Panc1 (cell line): ENCODE results near the gene BAHCC1. TPM values are rescaled to one million over a fixed set of nuclear protein-coding genes. Genes with fewer than 3 reads are reported as not detected.
A peak's percentile ranks its signal among the peaks of the same experiment; 100 is the strongest.

ENCODE experiments used
- ATAC-seq: fragments of 200-7000 bp; cut with Tn5 transposase; 2 replicates; pipeline ENCODE4 v1.9.1; 2020; ENCODE audit warnings: mild to moderate bottlenecking, moderate library complexity
- BruUV-seq: library from RNA; stranded (reverse); fragments of 400-500 nt; replicated peaks from 2 replicates; lab custom pipeline; 2021; lab: Mats Ljungman, UMichigan
- CTCF ChIA-PET: fragments of 300-600 bp; sonication (Branson Sonifier 250); formaldehyde crosslinking; loops from one replicate; lab custom pipeline; 2022; ENCODE audit warnings: antibody characterized with exemption; lab: Charles Lee
- POLR2A ChIA-PET: fragments of 300-600 bp; sonication (Branson Sonifier 250); formaldehyde crosslinking; loops from one replicate; lab custom pipeline; 2022; ENCODE audit warnings: antibody characterized with exemption; lab: Charles Lee
- DNase-seq: peaks from one replicate; pipeline ENCODE4 v3.0.0-alpha.2; 2010; ENCODE audit warnings: low read depth, low spot score
- H3K27ac ChIP-seq: 2 replicates; pipeline ENCODE4 v1.5.1; 2011; ENCODE audit warnings: mild to moderate bottlenecking, low read length, inconsistent platforms
- H3K27me3 ChIP-seq: fragments of 200-500 bp; sonication (Bioruptor generic); 2 replicates; pipeline ENCODE4 v1.6.0; 2014; ENCODE audit warnings: low read length, inconsistent platforms; ENCODE audit not compliant: control insufficient read depth, insufficient read depth
- H3K36me3 ChIP-seq: fragments of 200-500 bp; sonication (Bioruptor generic); 2 replicates; pipeline ENCODE4 v1.5.1; 2014; ENCODE audit warnings: inconsistent platforms, mild to moderate bottlenecking, low read length, moderate library complexity; ENCODE audit not compliant: control insufficient read depth, insufficient read depth
- H3K4me1 ChIP-seq: 2 replicates; pipeline ENCODE4 v1.5.1; 2011; ENCODE audit warnings: inconsistent platforms, mild to moderate bottlenecking, low read length, moderate library complexity; ENCODE audit not compliant: control insufficient read depth, insufficient read depth
- H3K4me3 ChIP-seq, 2 experiments: 2 replicates each; pipeline ENCODE4 v1.5.1; 2011 to 2012; ENCODE audit warnings: low read depth in 2 of 2, low read length in 2 of 2, mild to moderate bottlenecking in 2 of 2, inconsistent platforms in 1 of 2, moderate library complexity in 1 of 2
- H3K9me3 ChIP-seq: fragments of 200-500 bp; sonication (Bioruptor generic); 2 replicates; pipeline ENCODE4 v1.5.1; 2014; ENCODE audit warnings: low read depth, mild to moderate bottlenecking, inconsistent platforms, low read length, moderate library complexity; ENCODE audit not compliant: control insufficient read depth, insufficient read depth
- POLR2AphosphoS5 ChIP-seq: IDR thresholded peaks from 2 replicates; pipeline ENCODE4 v1.6.1; 2012; ENCODE audit warnings: mild to moderate bottlenecking, low read depth, low read length, moderate library complexity
- SIN3A ChIP-seq: IDR thresholded peaks from 2 replicates; pipeline ENCODE4 v1.6.1; 2012; ENCODE audit warnings: low read depth, mild to moderate bottlenecking, low read length, moderate library complexity, borderline replicate concordance; ENCODE audit not compliant: insufficient read depth
- TCF7L2 ChIP-seq: IDR thresholded peaks from 2 replicates; pipeline ENCODE4 v1.6.1; 2011; ENCODE audit warnings: mild to moderate bottlenecking, low read depth, low read length, inconsistent platforms
- in situ Hi-C: cut with HindIII; loops from 2 replicates; pipeline ENCODE4 v1.10.0; 2016; ENCODE audit warnings: low sequenced_read_pairs, low pct_unique_long_range_greater_than_20kb
- intact Hi-C: fragments of 100-400 bp; cut with micrococcal nuclease; formaldehyde crosslinking; loops from one replicate; pipeline ENCODE4 v1.10.0; 2022; ENCODE audit not compliant: unreplicated experiment
- total RNA-seq: library from RNA; stranded (reverse); gene quantifications from one replicate; pipeline ENCODE4 v1.2.1, GENCODE V29; 2021; ENCODE audit not compliant: unreplicated experiment
- TF ChIP-seq, protein P1 (sequence below): fragments of 450-650 bp; IDR thresholded peaks from 2 replicates; pipeline ENCODE4 v1.5.1; 2017; ENCODE audit warnings: mild to moderate bottlenecking
- TF ChIP-seq, protein P2 (sequence below), 2 experiments: IDR thresholded peaks; 2 replicates each; pipeline ENCODE4 v1.6.1; 2011 to 2012; ENCODE audit warnings: low read depth in 2 of 2, control low read depth in 1 of 2, low read length in 1 of 2, mild to moderate bottlenecking in 1 of 2, moderate library complexity in 1 of 2; ENCODE audit not compliant: insufficient read depth in 1 of 2

BAHCC1 gene
- total RNA-seq, 1 experiment from 2014 or later: 77.4 TPM

DNA sequence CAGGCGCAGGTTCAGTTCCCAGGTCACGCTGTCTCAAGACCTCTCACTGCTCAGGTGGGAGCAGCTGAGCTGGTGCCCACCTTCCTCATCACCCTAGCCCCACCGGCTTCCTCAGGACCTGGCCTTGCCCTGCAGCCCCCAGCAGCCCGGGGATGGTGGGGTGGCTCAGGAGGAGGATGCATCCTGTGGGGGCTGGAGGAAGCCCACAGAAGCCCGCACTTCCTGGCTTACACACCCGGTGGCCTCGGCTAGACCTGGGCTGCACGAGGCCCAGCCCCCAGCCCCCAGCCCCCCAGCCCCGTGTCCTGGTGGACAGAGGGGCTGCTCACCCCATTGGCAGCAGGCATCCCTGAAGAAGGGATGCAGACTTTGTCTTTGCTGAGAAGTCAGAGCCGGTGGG lies 43.4 kb downstream of the BAHCC1 start:
- Histone ChIP-seq H3K4me1 (peaks cover 58% of the 10 kb centered on the region), H3K27ac (no peak overlapping the region), H3K36me3 (no peaks in the 10 kb centered on the region), H3K9me3 (no peaks in the 10 kb centered on the region), H3K4me3 (no peak overlapping the region), H3K27me3 (no peaks in the 10 kb centered on the region)
- intact Hi-C loops (no loop called here), in situ Hi-C loops (no loop called here)
- no peak for DNase-seq
- ChIA-PET CTCF (no interaction called here), POLR2A (no interaction called here)
- ATAC-seq: no peak
- no TSS peak for BruUV-seq
- no peak for TF ChIP-seq POLR2AphosphoS5
- TF ChIP-seq, protein P1, sequence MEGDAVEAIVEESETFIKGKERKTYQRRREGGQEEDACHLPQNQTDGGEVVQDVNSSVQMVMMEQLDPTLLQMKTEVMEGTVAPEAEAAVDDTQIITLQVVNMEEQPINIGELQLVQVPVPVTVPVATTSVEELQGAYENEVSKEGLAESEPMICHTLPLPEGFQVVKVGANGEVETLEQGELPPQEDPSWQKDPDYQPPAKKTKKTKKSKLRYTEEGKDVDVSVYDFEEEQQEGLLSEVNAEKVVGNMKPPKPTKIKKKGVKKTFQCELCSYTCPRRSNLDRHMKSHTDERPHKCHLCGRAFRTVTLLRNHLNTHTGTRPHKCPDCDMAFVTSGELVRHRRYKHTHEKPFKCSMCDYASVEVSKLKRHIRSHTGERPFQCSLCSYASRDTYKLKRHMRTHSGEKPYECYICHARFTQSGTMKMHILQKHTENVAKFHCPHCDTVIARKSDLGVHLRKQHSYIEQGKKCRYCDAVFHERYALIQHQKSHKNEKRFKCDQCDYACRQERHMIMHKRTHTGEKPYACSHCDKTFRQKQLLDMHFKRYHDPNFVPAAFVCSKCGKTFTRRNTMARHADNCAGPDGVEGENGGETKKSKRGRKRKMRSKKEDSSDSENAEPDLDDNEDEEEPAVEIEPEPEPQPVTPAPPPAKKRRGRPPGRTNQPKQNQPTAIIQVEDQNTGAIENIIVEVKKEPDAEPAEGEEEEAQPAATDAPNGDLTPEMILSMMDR: no peak
- no peak for TF ChIP-seq TCF7L2
- TF ChIP-seq SIN3A: no peak
- TF ChIP-seq, protein P2, sequence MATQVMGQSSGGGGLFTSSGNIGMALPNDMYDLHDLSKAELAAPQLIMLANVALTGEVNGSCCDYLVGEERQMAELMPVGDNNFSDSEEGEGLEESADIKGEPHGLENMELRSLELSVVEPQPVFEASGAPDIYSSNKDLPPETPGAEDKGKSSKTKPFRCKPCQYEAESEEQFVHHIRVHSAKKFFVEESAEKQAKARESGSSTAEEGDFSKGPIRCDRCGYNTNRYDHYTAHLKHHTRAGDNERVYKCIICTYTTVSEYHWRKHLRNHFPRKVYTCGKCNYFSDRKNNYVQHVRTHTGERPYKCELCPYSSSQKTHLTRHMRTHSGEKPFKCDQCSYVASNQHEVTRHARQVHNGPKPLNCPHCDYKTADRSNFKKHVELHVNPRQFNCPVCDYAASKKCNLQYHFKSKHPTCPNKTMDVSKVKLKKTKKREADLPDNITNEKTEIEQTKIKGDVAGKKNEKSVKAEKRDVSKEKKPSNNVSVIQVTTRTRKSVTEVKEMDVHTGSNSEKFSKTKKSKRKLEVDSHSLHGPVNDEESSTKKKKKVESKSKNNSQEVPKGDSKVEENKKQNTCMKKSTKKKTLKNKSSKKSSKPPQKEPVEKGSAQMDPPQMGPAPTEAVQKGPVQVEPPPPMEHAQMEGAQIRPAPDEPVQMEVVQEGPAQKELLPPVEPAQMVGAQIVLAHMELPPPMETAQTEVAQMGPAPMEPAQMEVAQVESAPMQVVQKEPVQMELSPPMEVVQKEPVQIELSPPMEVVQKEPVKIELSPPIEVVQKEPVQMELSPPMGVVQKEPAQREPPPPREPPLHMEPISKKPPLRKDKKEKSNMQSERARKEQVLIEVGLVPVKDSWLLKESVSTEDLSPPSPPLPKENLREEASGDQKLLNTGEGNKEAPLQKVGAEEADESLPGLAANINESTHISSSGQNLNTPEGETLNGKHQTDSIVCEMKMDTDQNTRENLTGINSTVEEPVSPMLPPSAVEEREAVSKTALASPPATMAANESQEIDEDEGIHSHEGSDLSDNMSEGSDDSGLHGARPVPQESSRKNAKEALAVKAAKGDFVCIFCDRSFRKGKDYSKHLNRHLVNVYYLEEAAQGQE (IDR thresholded peaks at IDR 0.05; ENCODE audit: insufficient read depth in 1 of 2, low read depth in 2 of 2, low read length in 1 of 2): no peak

DNA sequence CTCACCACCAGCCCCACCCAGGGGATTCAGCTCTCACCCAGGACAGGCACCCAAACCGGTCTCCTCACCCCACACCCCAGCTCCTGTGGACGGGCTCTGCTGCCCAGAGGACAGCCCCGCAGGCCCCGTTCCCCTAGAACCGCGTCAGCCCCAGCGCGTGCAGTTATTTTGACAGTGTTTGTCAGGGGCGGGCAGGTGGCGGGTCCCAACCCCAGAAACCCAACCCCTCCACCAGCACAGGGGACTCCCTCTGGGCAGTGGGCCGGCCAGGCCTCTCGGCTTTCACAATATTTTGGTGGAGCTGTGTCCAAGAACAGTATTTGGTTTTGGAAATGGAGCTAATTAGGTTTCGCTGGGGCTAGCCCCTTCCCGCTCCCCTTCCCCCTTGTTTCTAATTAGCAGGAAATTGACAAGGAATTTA lies 44.8 kb downstream of the BAHCC1 start:
- 0 out of 2 replicates have a peak overlapping the region, but pooled peaks have one; percentile 39 for H3K27ac ChIP-seq
- intact Hi-C loops (no loop called here), in situ Hi-C loops (no loop called here)
- ChIA-PET CTCF (interaction anchor here (0.6 to 2.4 kb wide), 4 partner anchors 10 to 85 kb away, joined by 3 to 14 read pairs (median 6); no protein-coding TSS in a partner anchor), POLR2A (interaction anchor here (0.5 kb wide), 1 partner anchor 428 kb away, joined by 7 read pairs; no protein-coding TSS in a partner anchor)
- no peaks in the 10 kb centered on the region for H3K36me3 ChIP-seq
- H3K27me3 ChIP-seq: no peaks in the 10 kb centered on the region
- H3K4me3 ChIP-seq: no peak overlapping the region
- H3K4me1 ChIP-seq: peaks cover 44% of the 10 kb centered on the region
- H3K9me3 ChIP-seq: no peaks in the 10 kb centered on the region
- ATAC-seq (no peak), DNase-seq (no peak)
- no TSS peak for BruUV-seq
- TF ChIP-seq, protein P1: no peak
- TF ChIP-seq SIN3A (no peak), TCF7L2 (no peak), POLR2AphosphoS5 (no peak)
- TF ChIP-seq, protein P2 (IDR thresholded peaks at IDR 0.05; ENCODE audit: insufficient read depth in 1 of 2, low read depth in 2 of 2, low read length in 1 of 2): no peak
